Aorta (tissue), 5 donors: ENCODE data around the gene KIAA1755. TPM values are rescaled to one million over a fixed set of nuclear protein-coding genes. Genes with fewer than 3 reads are reported as not detected.

Experiments
- ATAC-seq: fragments of 200-7000 bp; cut with Tn5 transposase; one replicate; pipeline ENCODE4 v1.9.1; 2022; ENCODE audit warnings: moderate library complexity; ENCODE audit not compliant: low FRiP score
- DNase-seq, 2 donors: peaks; one replicate each; pipeline ENCODE4 v3.0.0-alpha.2; 2020
- H3K27ac ChIP-seq, 2 donors: one replicate each; pipeline ENCODE4 v1.5.1; 2013; ENCODE audit warnings: low read length in 2 of 2, mild to moderate bottlenecking in 2 of 2, moderate library complexity in 2 of 2, control low read depth in 1 of 2, inconsistent platforms in 1 of 2, low read depth in 1 of 2
- H3K27me3 ChIP-seq, 2 donors: one replicate each; pipeline ENCODE4 v1.6.1; 2013; ENCODE audit warnings: control low read depth in 1 of 2, low read length in 1 of 2, mild to moderate bottlenecking in 1 of 2, moderate library complexity in 1 of 2; ENCODE audit not compliant: insufficient read depth in 2 of 2, control insufficient read depth in 1 of 2
- H3K36me3 ChIP-seq, 2 donors: one replicate each; pipeline ENCODE4 v1.6.1; 2013; ENCODE audit warnings: control low read depth in 1 of 2, low read length in 1 of 2, mild to moderate bottlenecking in 1 of 2; ENCODE audit not compliant: insufficient read depth in 2 of 2, control insufficient read depth in 1 of 2
- H3K4me1 ChIP-seq, 2 donors: one replicate each; pipeline ENCODE4 v1.6.1; 2013; ENCODE audit warnings: low read length in 2 of 2, control low read depth in 1 of 2, mild to moderate bottlenecking in 1 of 2, moderate library complexity in 1 of 2; ENCODE audit not compliant: insufficient read depth in 2 of 2, control insufficient read depth in 1 of 2
- H3K4me3 ChIP-seq, 2 donors: one replicate each; pipeline ENCODE4 v1.5.1; 2013; ENCODE audit warnings: low read length in 2 of 2, control low read depth in 1 of 2, mild to moderate bottlenecking in 1 of 2
- H3K9me3 ChIP-seq: one replicate; pipeline ENCODE4 v1.6.1; 2013; ENCODE audit warnings: mild to moderate bottlenecking, low read length; ENCODE audit not compliant: control insufficient read depth
- WGBS, 2 donors: extraction: QIAGEN DNeasy Blood & Tissue Kit; methylation state at CpG; one replicate each; pipeline ENCODE4 v1.1.7; 2013; 5-methylcytosine and 5-hydroxymethylcytosine counted together
- intact Hi-C, 2 donors: fragments of 100-400 bp; cut with DNase I; formaldehyde crosslinking; loops; one replicate each; pipeline versions ENCODE4 v1.14.2 to v1.15.0; 2022
- polyA plus RNA-seq, 2 donors: library from polyadenylated mRNA; stranded (reverse); fragments of 200-250 nt; gene quantifications; one replicate each; pipeline ENCODE4 v1.2.3, GENCODE V29; 2013
- total RNA-seq, 2 donors: library from RNA; stranded (reverse); fragmentation: NEBNext Ultra II Directional; extraction: Animal tissue kit (Norgen Biotek cat#: 25700); gene quantifications; one replicate each; pipeline ENCODE4 v1.2.1, GENCODE V29; 2021
- donor health status: healthy with polysubstance abuse.
- donor health status: Bipolar disorder and iron deficiency.
- donor health status: DM: no; HTN: no; CAD: no.
- donor health status: DM: no; HTN: no; CAD: no.
- donor health status: DM: yes; HTN: yes; CAD: no.

KIAA1755 gene
- total and polyA plus RNA-seq, 4 donors = 2.0 to 46.4 (median 20.6) TPM

GRCh38 chr20:38214256-38215193 lies 46.0 kb downstream of the KIAA1755 start:
- no peaks in the 10 kb centered on the region for H3K36me3 ChIP-seq
- peak in 1 of 2 donors; percentile 70 for DNase-seq
- ATAC-seq = no peak
- H3K9me3 ChIP-seq = no peaks in the 10 kb centered on the region
- WGBS, 2 donors = 76 to 78% methylated on average over 19 of the region's 19 CpGs
- H3K27me3 ChIP-seq = no peaks in the 10 kb centered on the region
- H3K4me3 ChIP-seq = no peak overlapping the region
- no peaks in the 10 kb centered on the region for H3K4me1 ChIP-seq
- intact Hi-C loops = loop anchor here (5.0 to 10.0 kb wide), 2 partner anchors 47 to 310 kb away; partner anchors contain the start of genes TGM2 (in 1 of the 2) and VSTM2L (in 1 of the 2)
- H3K27ac ChIP-seq = no peak overlapping the region

- no peaks in the 10 kb centered on the region for H3K27me3 ChIP-seq
- no peak for ATAC-seq
- H3K36me3 ChIP-seq = no peaks in the 10 kb centered on the region
- H3K9me3 ChIP-seq = no peaks in the 10 kb centered on the region
- DNase-seq = peak in 1 of 2 donors; percentile 58
- intact Hi-C loops = loop anchor here in 1 of 2 donors (10.0 kb wide), 1 partner anchor 309 kb away; the partner anchor contains the start of gene VSTM2L
- WGBS, 2 donors = 95% methylated on average over 5 of the region's 5 CpGs
- H3K27ac ChIP-seq = no peak overlapping the region
- H3K4me1 ChIP-seq = no peaks in the 10 kb centered on the region
- H3K4me3 ChIP-seq = no peak overlapping the region
Measured at GRCh38 chr20:38213607-38213940, 47.0 kb downstream of the KIAA1755 start.

- H3K27ac ChIP-seq = no peak overlapping the region
- no peak overlapping the region for H3K4me3 ChIP-seq
- ATAC-seq = peak; percentile 15
- 77 to 78% methylated on average over 18 of the region's 18 CpGs for WGBS, 2 donors
- H3K27me3 ChIP-seq = no peaks in the 10 kb centered on the region
- H3K36me3 ChIP-seq = no peaks in the 10 kb centered on the region
- intact Hi-C loops = loop anchor here in 1 of 2 donors (10.0 kb wide), 1 partner anchor 308 kb away; the partner anchor contains the start of gene VSTM2L
- DNase-seq = peak in 1 of 2 donors; percentile 71
- no peaks in the 10 kb centered on the region for H3K9me3 ChIP-seq
- H3K4me1 ChIP-seq = no peaks in the 10 kb centered on the region
Measured at GRCh38 chr20:38212806-38213606, 47.5 kb downstream of the KIAA1755 start.

- Histone ChIP-seq H3K4me3 (no peak overlapping the region), H3K27me3 (no peaks in the 10 kb centered on the region), H3K9me3 (no peaks in the 10 kb centered on the region), H3K4me1 (no peaks in the 10 kb centered on the region), H3K36me3 (no peaks in the 10 kb centered on the region), H3K27ac (peak overlapping the region in 1 of 2 donors; percentile 37)
- intact Hi-C loops = loop anchor here (2.0 to 10.0 kb wide), 2 partner anchors 21 to 307 kb away; partner anchors contain the start of gene VSTM2L (in 1 of the 2)
- ATAC-seq = peak; percentile 39
- peak in 1 of 2 donors; percentile 74 for DNase-seq
- 38 to 42% methylated on average over 9 of the region's 9 CpGs for WGBS, 2 donors
Measured at GRCh38 chr20:38211200-38212097, 49.1 kb downstream of the KIAA1755 start.

- H3K9me3 ChIP-seq = no peaks in the 10 kb centered on the region
- WGBS, 2 donors = 35 to 42% methylated on average over 6 of the region's 6 CpGs
- intact Hi-C loops = loop anchor here (2.0 to 10.0 kb wide), 2 partner anchors 20 to 306 kb away; partner anchors contain the start of gene VSTM2L (in 1 of the 2)
- H3K36me3 ChIP-seq = no peaks in the 10 kb centered on the region
- peak overlapping the region in 1 of 2 donors; percentile 32 for H3K27ac ChIP-seq
- H3K27me3 ChIP-seq = no peaks in the 10 kb centered on the region
- peak in 1 of 2 donors; percentile 68 for DNase-seq
- no peaks in the 10 kb centered on the region for H3K4me1 ChIP-seq
- no peak overlapping the region for H3K4me3 ChIP-seq
- peak; percentile 3 for ATAC-seq
Measured at GRCh38 chr20:38210741-38211140, 49.8 kb downstream of the KIAA1755 start.

DNA sequence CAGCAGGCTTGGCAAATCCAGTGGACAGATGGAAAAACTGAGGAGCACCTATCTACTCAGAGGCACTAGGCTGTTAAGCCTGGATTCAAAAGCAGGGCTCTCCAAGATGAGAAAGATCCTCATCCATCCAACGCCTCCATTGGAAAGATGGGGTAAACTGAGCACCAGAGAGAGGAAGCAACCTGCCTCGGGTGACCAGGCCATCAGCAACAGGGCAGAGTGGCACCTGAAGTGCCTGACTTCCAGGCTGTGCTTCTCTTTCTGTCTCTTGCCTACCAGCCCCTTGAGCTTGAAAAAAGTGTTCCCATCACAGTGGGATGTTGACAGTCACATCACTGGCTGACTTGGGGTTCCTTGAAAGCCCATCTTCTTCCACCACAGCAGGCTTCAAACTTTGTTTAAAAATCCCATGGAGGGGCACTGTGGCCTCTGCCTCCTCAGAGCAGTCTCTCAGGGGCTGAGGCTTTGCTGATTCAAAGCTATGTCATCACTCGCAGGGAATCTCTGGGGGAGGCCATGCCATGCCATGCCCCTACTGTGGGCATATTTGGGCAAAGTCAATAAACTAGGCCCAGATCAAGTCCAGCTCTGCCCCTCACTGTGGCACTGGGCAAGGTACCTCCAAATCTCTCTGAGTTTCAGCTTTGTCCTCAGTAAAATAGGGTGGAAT lies 50.7 kb downstream of the KIAA1755 start:
- Histone ChIP-seq H3K4me3 (no peak overlapping the region), H3K4me1 (no peaks in the 10 kb centered on the region), H3K27ac (no peak overlapping the region), H3K36me3 (no peaks in the 10 kb centered on the region), H3K27me3 (no peaks in the 10 kb centered on the region), H3K9me3 (no peaks in the 10 kb centered on the region)
- WGBS, 2 donors = 66 to 67% methylated on average over 3 of the region's 3 CpGs
- peak in 1 of 2 donors; percentile 38 for DNase-seq
- intact Hi-C loops = loop anchor here (2.0 to 10.0 kb wide), 2 partner anchors 19 to 305 kb away; partner anchors contain the start of gene VSTM2L (in 1 of the 2)
- no peak for ATAC-seq

DNA sequence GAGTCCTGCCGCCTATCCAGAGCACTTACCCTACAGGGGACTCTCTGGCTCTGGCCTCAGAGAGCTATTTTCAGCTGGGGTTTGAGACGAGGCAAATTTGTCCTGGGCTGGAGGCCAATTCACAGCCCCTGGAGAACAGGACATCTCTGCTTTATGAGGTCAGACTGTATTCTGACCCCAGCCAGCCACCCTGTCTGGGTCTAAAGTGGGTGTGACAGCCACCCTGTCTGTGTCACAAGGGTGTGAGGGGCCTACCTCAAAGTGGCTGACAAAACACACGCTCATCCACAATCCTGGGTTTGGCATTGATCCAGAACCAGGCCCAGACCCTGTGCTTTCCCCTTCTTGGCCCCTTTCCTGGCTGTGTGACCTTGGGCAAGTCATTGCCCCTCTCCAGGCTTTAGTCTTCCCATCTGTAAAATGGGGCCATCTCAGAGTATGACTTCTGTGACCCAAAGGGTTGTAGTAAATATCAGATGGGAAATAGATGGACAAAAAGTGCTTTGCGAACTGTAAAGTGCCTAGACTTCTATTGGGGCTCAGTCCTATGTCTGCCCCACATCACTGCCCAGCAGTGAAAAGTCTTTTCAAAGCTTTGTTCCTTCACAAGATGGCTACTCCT lies 51.4 kb downstream of the KIAA1755 start:
- ATAC-seq = peak; percentile 59
- Histone ChIP-seq H3K36me3 (no peaks in the 10 kb centered on the region), H3K4me3 (no peak overlapping the region), H3K27ac (peak overlapping the region in 1 of 2 donors; percentile 41), H3K4me1 (no peaks in the 10 kb centered on the region), H3K27me3 (no peaks in the 10 kb centered on the region), H3K9me3 (no peaks in the 10 kb centered on the region)
- WGBS, 2 donors = 35 to 41% methylated on average over 4 of the region's 4 CpGs
- intact Hi-C loops = no loop called here
- DNase-seq = peak in 1 of 2 donors; percentile 79
